Epithelial cell of esophagus (primary cell): ENCODE measurements around the gene PCDHA1.
"Not testable (repeated sequence)": the region's sequence is repeated elsewhere in the genome, so short reads cannot be mapped to it uniquely, and the experiment has no call there.

ENCODE experiments used
- DNase-seq: peaks from one replicate; pipeline ENCODE4 v3.0.0; 2010; ENCODE audit warnings: low read depth
- H3K4me3 ChIP-seq: 2 replicates; pipeline ENCODE4 v1.5.1; 2011; ENCODE audit warnings: mild to moderate bottlenecking, low read length, control low read depth
- CTCF ChIP-seq: IDR thresholded peaks from 2 replicates; pipeline ENCODE4 v1.5.1; 2011; ENCODE audit warnings: low read depth, mild to moderate bottlenecking, low read length, control low read depth, inconsistent platforms; ENCODE audit not compliant: insufficient read depth; ENCODE audit errors: missing control alignments

The PCDHA1 gene

GRCh38 chr5:140870221-140871201 lies 84.6 kb downstream of the PCDHA1 start:
- DNase-seq: no peak
- no peak overlapping the region for H3K4me3 ChIP-seq
- no peak for TF ChIP-seq CTCF

GRCh38 chr5:140875085-140876065 lies 89.4 kb downstream of the PCDHA1 start, which contains the start of gene PCDHA12:
Gene PCDHA12, plus strand, starts transcription at chr5:140875308. Its CDS starts 165 bp downstream, at chr5:140875473.
- no peak within 1 kb of the TSS for H3K4me3 ChIP-seq
- no peak for DNase-seq
- TF ChIP-seq CTCF: no peak

- not testable (repeated sequence) for DNase-seq, H3K4me3 ChIP-seq
Measured at GRCh38 chr5:140876541-140877261, 90.8 kb downstream of the PCDHA1 start.

- no peak overlapping the region for H3K4me3 ChIP-seq
- DNase-seq: no peak
- TF ChIP-seq CTCF: no peak
Measured at GRCh38 chr5:140877262-140877581, 91.3 kb downstream of the PCDHA1 start.

GRCh38 chr5:140881889-140882590 lies 96.1 kb downstream of the PCDHA1 start, which contains the start of gene PCDHA13:
Gene PCDHA13, plus strand, starts transcription at chr5:140882124. Its CDS starts 145 bp downstream, at chr5:140882269.
- TF ChIP-seq CTCF: peak; percentile 22
- no peak within 1 kb of the TSS for H3K4me3 ChIP-seq
- peak; percentile 39 for DNase-seq

GRCh38 chr5:140882591-140882899 lies 96.6 kb downstream of the PCDHA1 start:
- no peak overlapping the region for H3K4me3 ChIP-seq
- TF ChIP-seq CTCF: no peak
- peak; percentile 4 for DNase-seq
